Measurements from ENCODE around the gene ADD1.

Gene ADD1

DNA sequence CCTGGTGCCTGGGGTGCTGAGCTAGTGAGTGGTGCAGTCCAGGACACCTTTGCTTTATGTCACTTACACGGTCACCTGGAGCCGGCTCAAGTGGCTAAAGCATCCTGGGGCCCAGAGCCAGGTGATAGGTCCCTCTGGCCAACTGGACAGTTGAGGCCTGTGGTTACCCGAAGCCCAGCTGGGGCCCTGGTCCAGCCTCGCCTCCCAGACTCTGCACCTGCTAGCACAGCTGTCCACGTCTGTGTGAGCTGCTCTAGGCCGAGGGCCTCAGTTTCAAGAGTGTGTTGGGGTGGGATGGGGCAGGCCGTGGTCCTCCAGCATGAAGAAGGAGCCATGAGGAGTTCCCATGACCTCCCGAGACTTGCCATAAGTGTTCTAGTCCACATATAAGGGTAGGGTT, 7.7 kb upstream of the ADD1 start:
- no peak for DNase-seq

DNA sequence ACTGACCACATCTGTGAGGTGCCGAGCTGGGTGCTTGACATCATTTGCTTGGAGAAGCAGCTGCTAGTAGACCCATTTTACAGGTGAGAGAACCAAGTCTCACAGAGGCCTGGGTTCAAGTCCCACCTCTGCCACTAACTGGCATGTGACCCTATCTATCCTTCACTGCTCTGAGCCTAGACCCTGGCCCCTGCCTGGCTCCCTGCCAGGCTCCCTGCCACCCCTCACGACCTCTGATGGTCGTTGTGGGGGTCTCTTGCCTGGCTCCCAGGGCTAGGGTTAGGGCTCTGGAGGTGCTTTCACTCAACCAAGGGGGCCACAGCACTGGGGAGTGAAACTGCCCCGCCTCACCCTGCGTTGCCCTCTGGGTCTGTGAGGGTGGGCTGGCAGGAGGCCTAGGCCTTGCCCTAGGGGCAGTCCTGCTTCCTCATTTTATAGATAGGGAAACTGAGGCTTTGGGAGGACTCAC, 7.2 kb upstream of the ADD1 start:
- DNase-seq, result no peak

DNA sequence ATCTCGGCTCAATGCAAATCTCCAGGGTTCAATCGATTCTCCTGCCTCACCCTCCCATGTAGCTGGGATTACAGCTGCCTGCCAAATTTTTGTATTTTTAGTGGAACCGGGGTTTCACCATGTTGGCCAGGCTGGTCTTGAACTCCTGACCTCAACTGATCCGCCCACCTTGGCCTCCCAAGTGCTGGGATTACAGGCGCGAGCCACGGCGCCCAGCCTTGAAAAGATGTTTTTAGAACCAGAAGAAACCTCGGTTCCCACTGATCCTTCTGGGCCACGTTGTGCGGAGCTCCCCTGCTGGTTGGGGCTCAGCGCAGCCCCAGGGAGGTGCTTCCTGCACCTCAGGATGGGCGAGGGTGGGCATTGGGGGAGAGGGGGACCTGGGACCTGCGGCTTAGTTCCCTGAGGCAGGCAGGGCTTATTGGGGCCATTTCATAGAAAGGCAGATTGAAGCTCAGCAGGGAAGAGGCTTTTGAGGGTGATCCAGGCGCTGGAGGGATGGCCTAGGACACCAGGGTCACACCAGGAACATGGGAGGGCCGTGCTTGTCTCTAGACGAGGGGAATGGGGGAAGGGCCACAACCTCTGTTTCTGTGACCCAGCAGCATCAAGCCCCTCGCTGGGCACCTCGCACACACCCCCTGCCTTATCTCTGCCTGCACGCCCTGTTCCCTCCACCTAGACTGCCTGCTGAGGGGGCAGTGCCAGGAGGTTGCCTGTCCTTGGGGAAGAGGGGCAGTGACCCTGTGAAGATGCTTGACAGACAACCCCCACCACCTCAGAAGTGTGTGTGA, 6.3 kb upstream of the ADD1 start:
- DNase-seq, result no peak

GRCh38 chr4:2837904-2838496, 5.6 kb upstream of the ADD1 start:
- DNase-seq, result no peak

GRCh38 chr4:2839060-2839459, 4.6 kb upstream of the ADD1 start:
- no peak for DNase-seq

DNA sequence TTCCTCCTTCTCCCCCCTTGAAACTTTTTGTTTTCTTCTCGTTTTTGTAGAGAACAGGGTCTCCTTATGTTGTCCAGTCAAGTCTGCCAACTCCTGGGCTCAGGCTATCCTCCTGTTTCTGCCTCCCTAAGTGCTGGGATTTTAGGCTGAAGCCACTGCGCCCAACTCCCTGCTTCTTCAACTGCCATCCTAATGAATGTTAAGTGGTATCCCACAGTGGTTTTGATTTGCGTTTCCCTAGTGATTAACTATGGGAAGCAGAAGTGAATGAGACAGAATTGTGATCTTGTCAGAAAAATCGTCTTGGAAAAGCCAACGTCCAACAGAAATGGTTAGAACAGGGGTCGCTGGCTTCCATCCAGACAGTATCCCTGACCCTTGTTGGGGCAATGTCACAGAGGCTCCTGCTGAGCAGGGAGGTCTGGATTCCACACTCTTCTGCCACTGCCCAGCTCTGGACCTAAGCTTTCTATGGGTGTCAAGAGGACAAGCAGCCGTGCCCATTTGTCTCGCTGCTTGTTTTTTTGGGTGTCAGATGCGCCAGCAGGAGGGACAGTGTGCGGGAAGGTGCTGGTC, 869 bp upstream of the ADD1 start:
- DNase-seq, result no peak

- DNase-seq, result no peak
These were observed 419 bp downstream of the ADD1 start for GRCh38 chr4:2843941-2844584.

DNA sequence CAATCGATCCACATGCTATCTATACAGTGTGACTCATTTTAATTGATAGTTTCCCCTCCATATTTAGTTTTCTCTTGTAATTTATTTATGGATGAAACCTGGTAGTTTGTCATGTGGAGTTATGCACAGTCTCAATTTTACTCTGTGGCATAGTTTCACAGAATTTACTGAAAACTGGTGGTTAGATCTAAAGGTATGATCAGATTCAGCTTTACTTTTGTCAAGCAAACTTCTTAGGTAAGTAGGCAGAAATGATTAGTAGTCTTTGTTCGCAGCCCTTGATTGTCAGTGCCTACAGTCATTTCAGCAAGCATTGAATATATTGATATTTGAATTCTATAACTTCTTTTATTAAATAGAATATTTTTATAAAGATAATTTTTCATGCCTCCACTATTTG, 2.5 kb downstream of the ADD1 start:
- no peak for DNase-seq

GRCh38 chr4:2847302-2847871, 3.7 kb downstream of the ADD1 start:
- DNase-seq, result no peak

DNA sequence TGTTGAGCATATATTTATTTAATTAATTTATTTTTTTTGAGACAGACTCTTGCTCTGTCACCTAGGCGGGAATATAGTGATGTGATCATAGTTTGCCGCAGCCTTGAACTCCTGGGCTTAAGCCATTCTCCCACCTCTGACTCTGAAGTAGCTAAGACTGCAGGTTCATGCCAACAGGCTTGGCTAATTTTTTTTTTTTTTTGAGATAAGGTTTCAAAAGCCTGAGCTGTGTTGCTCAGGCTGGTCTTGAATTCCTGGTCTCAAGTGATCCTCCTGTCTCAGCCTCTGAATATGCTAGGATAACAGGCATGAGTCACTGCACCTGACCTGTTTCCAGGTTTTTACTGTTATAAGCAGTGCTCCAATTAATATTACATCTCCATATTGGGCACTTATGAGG, 4.8 kb downstream of the ADD1 start:
- DNase-seq, result peak; percentile 81

DNA sequence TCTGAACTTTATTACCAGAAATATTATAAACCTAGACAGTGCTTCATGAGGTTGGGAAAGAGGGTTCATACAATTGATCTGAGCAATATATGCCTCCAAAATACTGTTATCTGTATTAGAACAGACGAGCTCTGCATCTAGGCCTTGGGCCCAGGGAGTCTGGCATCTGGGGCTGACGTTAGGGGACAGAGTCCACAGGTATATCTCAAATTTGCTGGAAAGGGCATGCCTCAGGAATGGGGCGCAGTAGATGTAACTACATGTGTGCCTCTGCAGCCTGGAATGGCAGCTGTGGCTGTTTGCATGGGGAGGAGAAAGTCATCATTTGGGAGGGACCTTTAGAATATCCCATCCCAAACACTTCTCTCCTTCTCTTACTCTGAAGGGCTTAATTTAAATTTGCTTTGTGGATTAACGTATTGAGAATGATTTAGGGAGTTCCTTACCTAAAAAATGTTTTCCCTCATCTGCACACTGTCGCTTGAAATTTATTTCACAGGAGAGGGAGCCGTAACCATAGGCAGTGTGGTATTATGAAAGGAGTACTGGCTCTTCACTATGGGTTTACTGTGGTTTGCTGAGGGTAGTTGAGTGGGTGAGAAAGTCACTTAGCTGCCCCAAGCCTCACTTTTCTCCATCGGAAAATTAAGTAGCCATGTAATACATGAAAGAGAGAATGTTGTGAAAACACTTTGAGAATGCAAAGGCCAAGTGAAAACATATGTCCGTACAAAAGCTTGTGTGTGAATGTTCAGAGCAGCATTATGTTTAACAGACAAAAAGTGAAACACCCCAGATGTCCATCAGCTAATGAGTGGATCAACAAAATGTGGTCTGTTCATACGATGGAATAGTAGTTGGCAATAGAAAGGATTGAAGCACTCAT, 5.9 kb downstream of the ADD1 start:
- DNase-seq, result no peak

GRCh38 chr4:2850966-2851798, 7.5 kb downstream of the ADD1 start:
- no peak for DNase-seq

DNA sequence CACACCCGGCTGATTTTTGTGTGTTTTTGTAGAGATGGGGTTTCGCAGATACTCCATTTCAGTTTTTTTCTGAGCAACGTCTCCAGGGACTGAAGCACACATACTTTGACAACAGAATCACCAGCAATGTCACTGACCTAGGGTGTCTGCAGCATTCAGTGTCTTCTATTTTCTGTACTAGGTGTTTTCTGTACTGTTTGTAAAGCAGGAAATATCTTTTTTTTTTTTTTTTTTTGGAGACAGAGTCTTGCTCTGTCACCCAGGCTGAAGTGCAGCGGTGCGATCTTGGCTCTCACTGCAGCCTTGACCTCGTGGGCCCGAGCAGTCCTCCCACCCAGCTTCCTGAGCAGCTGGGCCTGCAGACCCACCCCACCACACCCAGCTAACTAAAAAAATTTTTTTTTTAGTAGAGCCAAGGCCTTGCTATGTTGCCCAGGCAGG, 8.9 kb downstream of the ADD1 start:
- no peak for DNase-seq

- DNase-seq, result no peak
These were observed 11.9 kb downstream of the ADD1 start for GRCh38 chr4:2855584-2855983.

DNA sequence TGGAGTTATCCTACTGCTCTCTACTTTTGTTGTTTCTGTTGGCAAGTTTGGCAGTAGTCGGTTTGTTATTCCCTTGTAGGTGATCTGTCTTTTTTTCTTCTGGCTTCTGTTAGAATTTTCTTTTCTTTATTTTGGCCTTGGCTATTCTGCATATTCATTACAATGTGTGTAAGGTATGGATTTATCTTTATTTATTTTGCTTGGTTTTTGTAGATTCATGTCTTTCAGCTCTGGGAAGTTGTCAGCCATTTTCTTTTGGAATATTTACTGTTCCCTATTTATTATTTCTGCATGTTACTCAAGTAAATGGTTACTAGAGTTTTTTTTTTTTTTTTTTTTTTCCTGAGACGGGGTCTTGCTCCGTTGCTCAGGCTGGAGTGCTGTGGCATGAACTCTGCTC, 12.6 kb downstream of the ADD1 start:
- no peak for DNase-seq

DNA sequence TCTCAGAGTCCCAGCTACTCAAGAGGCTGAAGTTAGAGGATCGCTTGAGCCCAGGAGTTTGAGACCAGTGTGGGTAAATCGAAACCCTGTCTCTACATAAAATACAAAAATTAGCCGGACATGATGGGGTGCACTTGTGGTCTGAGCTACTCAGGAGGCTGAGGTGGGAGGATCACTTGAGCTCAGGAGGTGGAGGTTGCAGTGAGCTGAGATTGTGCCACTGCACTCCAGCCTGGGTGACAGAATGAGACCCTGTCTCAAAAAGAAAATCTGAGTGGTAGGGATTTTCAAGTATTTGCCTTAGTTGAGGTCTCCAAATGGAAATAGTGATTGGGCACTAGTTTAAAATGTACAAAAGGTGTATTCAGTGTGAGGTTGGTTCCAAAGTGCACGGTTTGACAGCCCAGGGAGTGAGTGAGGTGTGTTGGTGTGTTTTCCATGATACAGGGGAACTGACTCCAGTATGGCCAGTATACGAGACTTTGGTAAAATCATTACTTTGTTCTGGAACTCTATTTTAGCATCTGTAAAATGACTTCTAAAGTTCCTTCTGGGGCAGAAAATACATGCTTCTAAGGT, 13.8 kb downstream of the ADD1 start:
- DNase-seq, result no peak

- DNase-seq, result peak; percentile 54
These were observed 15.0 kb downstream of the ADD1 start for GRCh38 chr4:2858451-2859217.

DNA sequence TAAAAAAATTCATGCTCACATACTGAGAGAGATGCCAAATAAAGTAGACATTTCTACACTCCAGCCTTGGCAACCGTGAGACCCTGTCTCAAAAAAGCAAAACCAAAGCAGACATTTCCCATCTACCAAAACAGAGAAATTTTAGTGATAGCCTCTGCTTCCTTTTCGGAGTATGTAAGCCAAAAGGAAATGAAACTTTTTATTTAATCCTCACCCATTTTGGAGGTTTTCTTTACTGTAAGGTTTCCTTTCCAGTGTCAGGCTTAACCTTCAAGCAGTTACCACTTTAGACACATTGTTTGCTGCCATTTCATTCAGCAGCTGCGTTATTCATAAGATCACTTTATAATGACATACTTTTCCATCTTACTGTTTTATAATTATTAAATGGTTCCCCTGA, 15.9 kb downstream of the ADD1 start:
- DNase-seq, result no peak

DNA sequence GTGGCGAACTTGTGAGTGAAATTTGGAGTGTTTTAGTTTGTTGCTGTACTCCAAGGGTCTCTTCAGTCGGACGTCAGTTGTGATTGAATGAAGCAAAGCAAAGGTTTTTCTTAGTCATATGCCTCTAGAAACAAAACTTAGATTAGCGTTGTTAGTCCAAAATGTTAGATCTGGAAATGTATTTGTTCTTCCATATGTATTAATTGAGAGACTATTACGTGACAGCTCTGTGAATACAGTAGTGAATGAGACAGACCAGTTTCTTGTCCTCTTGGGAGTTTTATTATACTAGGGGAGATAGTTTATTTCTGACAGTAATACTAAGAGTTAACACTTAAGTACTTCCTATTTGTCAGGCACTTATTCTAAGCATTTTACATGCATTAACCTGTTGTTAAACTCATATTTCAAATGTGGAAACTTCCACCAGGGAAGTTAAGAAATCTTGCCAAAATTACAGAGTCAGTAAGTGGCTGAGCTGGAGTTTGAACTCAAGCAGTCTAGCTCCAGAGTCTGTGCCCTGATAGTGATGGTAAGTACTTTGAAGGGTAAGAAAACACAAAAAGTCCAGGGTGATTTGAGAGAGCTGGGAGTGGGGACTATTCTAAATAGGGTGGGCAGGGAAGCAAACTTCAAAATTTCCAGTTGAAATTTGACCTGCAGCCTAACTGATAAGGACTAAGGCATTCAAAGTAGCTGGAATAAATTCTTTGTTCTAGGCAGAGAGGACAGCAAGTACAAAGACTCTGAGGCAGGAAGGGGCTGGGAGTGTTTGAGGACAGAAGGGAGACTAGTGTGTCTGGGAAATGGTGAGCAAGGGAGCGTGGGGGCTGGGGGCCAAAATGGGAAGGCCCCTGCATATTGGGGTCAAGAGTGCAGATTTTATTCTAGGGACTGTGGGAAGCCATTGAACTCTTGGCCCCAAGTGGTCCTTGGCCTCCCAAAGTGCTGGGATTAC, 17.0 kb downstream of the ADD1 start:
- DNase-seq, result peak; percentile 52
